GM06990 (cell line): ENCODE results near the gene CAMK1D.

Experiments used
- DNase-seq: peaks from one replicate; pipeline ENCODE4 v3.0.0-alpha.2; 2011; ENCODE audit not compliant: insufficient read length; ENCODE audit errors: extremely low read depth
- H3K27me3 ChIP-seq: replicated peaks from 2 replicates; pipeline ENCODE4 v1.6.0; 2011; ENCODE audit warnings: low read length; ENCODE audit not compliant: control insufficient read depth, insufficient read depth
- H3K36me3 ChIP-seq: 2 replicates; pipeline ENCODE4 v1.5.1; 2011; ENCODE audit warnings: low read length; ENCODE audit not compliant: control insufficient read depth, insufficient read depth
- H3K4me3 ChIP-seq: replicated peaks from 2 replicates; pipeline ENCODE4 v1.5.1; 2011; ENCODE audit warnings: low read depth, mild to moderate bottlenecking, control low read depth, low read length
- CTCF ChIP-seq: IDR thresholded peaks from 2 replicates; pipeline ENCODE4 v1.5.1; 2011; ENCODE audit warnings: low read length, control low read depth, mild to moderate bottlenecking, inconsistent platforms; ENCODE audit not compliant: insufficient read depth, poor library complexity, severe bottlenecking

The CAMK1D gene

GRCh38 chr10:12381536-12382156 is 32.3 kb downstream of the CAMK1D start:
- Histone ChIP-seq H3K4me3 (no peak overlapping the region), H3K36me3 (no peaks in the 10 kb centered on the region), H3K27me3 (no peaks in the 10 kb centered on the region)
- TF ChIP-seq CTCF = no peak
- DNase-seq = no peak

- no peaks in the 10 kb centered on the region for H3K36me3 ChIP-seq
- no peaks in the 10 kb centered on the region for H3K27me3 ChIP-seq
- TF ChIP-seq CTCF = no peak
- DNase-seq = no peak
- no peak overlapping the region for H3K4me3 ChIP-seq
These were observed 32.8 kb downstream of the CAMK1D start for GRCh38 chr10:12382157-12382548.

- TF ChIP-seq CTCF = no peak
- Histone ChIP-seq H3K4me3 (no peak overlapping the region), H3K36me3 (no peaks in the 10 kb centered on the region), H3K27me3 (no peaks in the 10 kb centered on the region)
- no peak for DNase-seq
These were observed 33.7 kb downstream of the CAMK1D start for GRCh38 chr10:12382956-12383531.

- H3K36me3 ChIP-seq = no peaks in the 10 kb centered on the region
- no peaks in the 10 kb centered on the region for H3K27me3 ChIP-seq
- no peak overlapping the region for H3K4me3 ChIP-seq
- no peak for DNase-seq
- no peak for TF ChIP-seq CTCF
These were observed 35.6 kb downstream of the CAMK1D start for GRCh38 chr10:12384906-12385305.

GRCh38 chr10:12387561-12388210 is 38.3 kb downstream of the CAMK1D start:
- Histone ChIP-seq H3K27me3 (no peaks in the 10 kb centered on the region), H3K36me3 (no peaks in the 10 kb centered on the region), H3K4me3 (no peak overlapping the region)
- no peak for DNase-seq
- no peak for TF ChIP-seq CTCF
